Measurements from ENCODE around the gene PTK7.
A peak's percentile ranks its signal among the peaks of the same experiment; 100 is the strongest.
"Not testable (repeated sequence)": the region's sequence is repeated elsewhere in the genome, so short reads cannot be mapped to it uniquely, and the experiment has no call there.

PTK7 gene

DNA sequence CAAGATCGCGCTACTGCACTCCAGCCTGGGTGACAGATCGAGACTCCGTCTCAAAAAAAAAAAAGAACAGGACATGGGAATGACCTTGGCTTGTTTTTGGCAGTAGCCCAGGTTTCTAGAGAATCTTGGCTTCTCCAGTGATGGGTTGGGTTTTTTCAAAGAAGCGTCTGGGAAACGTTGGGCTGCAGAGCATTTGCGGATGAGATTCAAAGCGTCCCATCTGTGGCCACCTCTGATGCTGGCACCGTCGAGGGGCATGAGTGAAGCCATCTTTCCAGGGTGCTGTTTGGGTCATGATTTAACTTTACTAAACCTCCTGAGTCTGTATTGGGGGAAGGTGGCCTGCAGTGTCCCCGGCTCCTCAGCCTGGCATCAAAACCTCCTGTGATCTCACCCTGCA lies 51.8 kb downstream of the PTK7 start:
- no peak for TF ChIP-seq CTCF (IDR thresholded peaks at IDR 0.05; ENCODE audit: extremely low read depth, insufficient read depth, missing control alignments)
- in situ Hi-C loops (cut with MboI; ENCODE audit: low pct_unique_long_range_greater_than_20kb, low sequenced_read_pairs, unreplicated experiment): no loop called here
- peak; percentile 11 for DNase-seq (ENCODE audit: low spot score)

DNA sequence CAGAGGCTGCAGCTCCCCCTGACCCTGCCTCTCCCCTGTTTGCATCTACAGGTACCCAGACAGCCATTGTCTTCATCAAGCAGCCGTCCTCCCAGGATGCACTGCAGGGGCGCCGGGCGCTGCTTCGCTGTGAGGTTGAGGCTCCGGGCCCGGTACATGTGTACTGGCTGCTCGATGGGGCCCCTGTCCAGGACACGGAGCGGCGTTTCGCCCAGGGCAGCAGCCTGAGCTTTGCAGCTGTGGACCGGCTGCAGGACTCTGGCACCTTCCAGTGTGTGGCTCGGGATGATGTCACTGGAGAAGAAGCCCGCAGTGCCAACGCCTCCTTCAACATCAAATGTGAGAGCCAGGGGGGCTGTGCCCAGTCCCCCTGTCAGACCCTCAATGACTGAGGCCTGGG lies 52.8 kb downstream of the PTK7 start:
- in situ Hi-C loops (cut with MboI; ENCODE audit: low pct_unique_long_range_greater_than_20kb, low sequenced_read_pairs, unreplicated experiment): no loop called here
- no peak for TF ChIP-seq CTCF (IDR thresholded peaks at IDR 0.05; ENCODE audit: extremely low read depth, insufficient read depth, missing control alignments)
- no peak for DNase-seq (ENCODE audit: low spot score)

DNA sequence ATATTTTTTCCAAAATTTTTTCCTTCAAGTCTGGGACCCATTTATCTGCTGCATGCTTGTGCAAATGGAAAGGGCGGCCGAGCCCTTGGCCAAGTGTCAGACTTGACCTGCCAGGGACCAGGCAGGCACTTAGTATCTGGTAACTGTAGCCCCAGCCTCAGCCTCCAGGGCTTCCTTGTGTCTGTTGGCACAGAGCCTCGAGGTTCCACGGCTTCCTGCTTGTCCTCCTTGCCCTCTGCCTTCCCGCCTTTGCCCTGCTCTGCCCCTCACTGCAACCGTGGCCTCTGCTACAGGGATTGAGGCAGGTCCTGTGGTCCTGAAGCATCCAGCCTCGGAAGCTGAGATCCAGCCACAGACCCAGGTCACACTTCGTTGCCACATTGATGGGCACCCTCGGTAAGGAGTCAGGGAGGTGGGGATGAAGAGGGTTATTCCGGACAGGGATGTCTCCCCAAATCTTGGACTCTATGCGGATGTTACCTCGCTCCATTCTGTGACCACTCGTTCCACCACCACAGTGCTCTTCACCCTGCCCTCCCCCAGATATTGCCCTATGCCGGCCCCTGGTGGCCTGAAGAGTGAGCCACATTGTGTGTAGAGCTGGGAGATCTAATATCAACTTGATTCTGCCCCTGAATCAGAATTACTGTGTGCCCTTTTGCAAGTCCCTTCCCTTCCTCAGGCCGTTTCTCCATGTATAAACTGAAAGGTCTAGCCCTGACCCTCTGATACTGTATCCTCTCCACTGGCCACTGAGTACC lies 53.5 kb downstream of the PTK7 start:
- in situ Hi-C loops (cut with MboI; ENCODE audit: low pct_unique_long_range_greater_than_20kb, low sequenced_read_pairs, unreplicated experiment): no loop called here
- TF ChIP-seq CTCF (IDR thresholded peaks at IDR 0.05; ENCODE audit: extremely low read depth, insufficient read depth, missing control alignments): peak; percentile 45
- peak; percentile 57 for DNase-seq (ENCODE audit: low spot score)

DNA sequence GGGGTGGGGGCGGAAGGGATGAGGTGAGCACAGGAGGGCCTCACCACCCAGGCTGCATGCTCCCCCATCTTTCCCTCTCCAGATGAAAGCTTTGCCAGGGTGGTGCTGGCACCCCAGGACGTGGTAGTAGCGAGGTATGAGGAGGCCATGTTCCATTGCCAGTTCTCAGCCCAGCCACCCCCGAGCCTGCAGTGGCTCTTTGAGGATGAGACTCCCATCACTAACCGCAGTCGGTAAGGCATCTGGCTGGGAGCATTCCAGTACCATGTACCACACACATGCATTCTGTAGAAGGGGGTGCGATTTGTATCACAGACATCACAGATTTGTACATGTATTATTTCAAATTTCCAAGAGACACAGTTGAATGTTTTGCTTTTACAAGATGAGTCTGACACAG lies 54.3 kb downstream of the PTK7 start:
- TF ChIP-seq CTCF (IDR thresholded peaks at IDR 0.05; ENCODE audit: extremely low read depth, insufficient read depth, missing control alignments): no peak
- in situ Hi-C loops (cut with MboI; ENCODE audit: low pct_unique_long_range_greater_than_20kb, low sequenced_read_pairs, unreplicated experiment): no loop called here

DNA sequence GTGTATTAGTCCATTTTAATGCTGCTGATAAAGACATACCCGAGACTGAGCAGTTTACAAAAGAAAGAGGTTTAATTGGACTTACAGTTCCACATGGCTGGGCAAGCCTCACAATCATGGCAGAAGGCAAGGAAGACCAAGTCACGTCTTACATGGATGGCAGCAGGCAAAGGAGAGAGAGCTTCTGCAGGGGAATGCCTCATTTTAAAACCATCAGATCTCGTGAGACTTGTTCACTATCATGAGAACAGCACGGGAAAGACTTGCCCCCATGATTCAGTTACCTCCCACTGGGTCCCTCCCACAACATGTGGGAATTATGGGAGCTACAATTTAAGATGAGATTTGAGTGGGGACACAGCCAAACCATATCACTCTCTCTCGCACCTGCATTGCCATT lies 55.3 kb downstream of the PTK7 start:
- DNase-seq (ENCODE audit: low spot score); in situ Hi-C loops (cut with MboI; ENCODE audit: low pct_unique_long_range_greater_than_20kb, low sequenced_read_pairs, unreplicated experiment): not testable (repeated sequence)

More for the DNA sequence above, 54.3 kb downstream of the PTK7 start:
- DNase-seq (ENCODE audit: low spot score): no peak

- in situ Hi-C loops (cut with MboI; ENCODE audit: low pct_unique_long_range_greater_than_20kb, low sequenced_read_pairs, unreplicated experiment): no loop called here
- TF ChIP-seq CTCF (IDR thresholded peaks at IDR 0.05; ENCODE audit: extremely low read depth, insufficient read depth, missing control alignments): no peak
- no peak for DNase-seq (ENCODE audit: low spot score)
These were observed 62.2 kb downstream of the PTK7 start for GRCh38 chr6:43138267-43138666.

DNA sequence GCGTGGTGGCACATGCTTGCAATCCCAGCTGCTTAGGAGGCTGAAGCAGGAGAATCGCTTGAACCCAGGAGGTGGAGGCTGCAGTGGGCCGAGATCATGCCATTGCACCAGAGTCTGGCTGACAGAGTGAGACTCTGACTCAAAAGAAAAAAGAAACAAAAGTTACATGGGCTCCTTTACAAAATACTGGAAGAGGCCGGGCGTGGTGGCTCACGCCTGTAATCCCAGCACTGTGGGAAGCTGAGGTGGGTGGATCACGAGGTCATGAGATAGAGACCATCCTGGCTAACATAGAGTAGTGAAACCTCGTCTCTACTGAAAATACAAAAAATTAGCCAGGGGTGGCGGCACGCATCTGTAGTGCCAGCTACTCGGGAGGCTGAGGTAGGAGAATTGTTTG lies 63.9 kb downstream of the PTK7 start:
- not testable (repeated sequence) for DNase-seq (ENCODE audit: low spot score)
- in situ Hi-C loops (cut with MboI; ENCODE audit: low pct_unique_long_range_greater_than_20kb, low sequenced_read_pairs, unreplicated experiment): loop anchor here (10.0 kb wide), 1 partner anchor 235 kb away; no protein-coding TSS in a partner anchor

Data from GM13977 (cell line).